HCT116 (cell line): Measurements from ENCODE around the gene PTPRC. TPM values are rescaled to one million over a fixed set of nuclear protein-coding genes. Genes with fewer than 3 reads are reported as not detected.

Source experiments
- ATAC-seq: fragments of 200-7000 bp; cut with Tn5 transposase; 2 replicates; pipeline ENCODE4 v1.9.1; 2020; ENCODE audit warnings: mild to moderate bottlenecking, moderate library complexity
- BruUV-seq: library from RNA; stranded (reverse); fragments of 400-500 nt; replicated peaks from 2 replicates; lab custom pipeline; 2021; lab: Mats Ljungman, UMichigan
- CTCF ChIA-PET: fragments of 300-600 bp; sonication (Branson Sonifier 250); formaldehyde crosslinking; loops from one replicate; lab custom pipeline; 2021; ENCODE audit warnings: antibody characterized with exemption; lab: Charles Lee
- POLR2A ChIA-PET: fragments of 300-600, 350-600 bp; sonication (Branson Sonifier 250); formaldehyde crosslinking; loops from one replicate; lab custom pipeline; 2021; ENCODE audit warnings: antibody characterized with exemption; lab: Charles Lee
- RAD21 ChIA-PET, 2 experiments: fragments of 300-600 bp; sonication (Branson Sonifier 250); formaldehyde crosslinking; loops; one replicate each; lab custom pipeline; 2023; ENCODE audit warnings: low total read pairs in 2 of 2; ENCODE audit not compliant: uncharacterized antibody in 2 of 2, unreplicated experiment in 2 of 2, low non-redundant PET in 1 of 2; lab: Charles Lee
- DNase-seq: peaks from one replicate; pipeline ENCODE4 v3.0.0-alpha.2; 2010; ENCODE audit warnings: low read depth, low spot score
- H2AFZ ChIP-seq: fragments of 200-600 bp; shearing (Covaris generic), sonication (generic); 2 replicates; pipeline ENCODE4 v1.6.1; 2017; ENCODE audit warnings: low read depth, mixed run types, mixed read lengths, antibody characterized with exemption, low read length; ENCODE audit not compliant: poor library complexity, severe bottlenecking
- H3K27ac ChIP-seq: 2 replicates; pipeline ENCODE4 v1.5.1; 2012; ENCODE audit warnings: low read depth, low read length
- H3K27me3 ChIP-seq: fragments of 200-600 bp; sonication (generic); 2 replicates; pipeline ENCODE4 v1.6.1; 2016; ENCODE audit warnings: mixed run types, low read length, mixed read lengths; ENCODE audit not compliant: insufficient read depth
- H3K36me3 ChIP-seq, 2 experiments: fragments of 200-500 bp in 1 of 2; fragments of 200-600 bp in 1 of 2; sonication (Bioruptor generic) in 1 of 2; sonication (generic) in 1 of 2; 2 replicates each; pipeline versions ENCODE4 v1.5.1 to v1.6.1; 2014 to 2016; ENCODE audit warnings: low read length in 2 of 2, inconsistent platforms in 1 of 2, mixed read lengths in 1 of 2, mixed run types in 1 of 2; ENCODE audit not compliant: insufficient read depth in 2 of 2, control insufficient read depth in 1 of 2
- H3K4me1 ChIP-seq, 2 experiments: fragments of 200-600 bp in 1 of 2; sonication (generic) in 1 of 2; 2 replicates each; pipeline versions ENCODE4 v1.5.1 to v1.6.1; 2012 to 2017; ENCODE audit warnings: low read length in 2 of 2, inconsistent platforms in 1 of 2, mild to moderate bottlenecking in 1 of 2, mixed read lengths in 1 of 2, mixed run types in 1 of 2, moderate library complexity in 1 of 2; ENCODE audit not compliant: insufficient read depth in 2 of 2, control insufficient read depth in 1 of 2
- H3K4me2 ChIP-seq: fragments of 200-600 bp; sonication (generic); 2 replicates; pipeline ENCODE4 v1.6.1; 2017; ENCODE audit warnings: mixed run types, low read length, mixed read lengths
- H3K4me3 ChIP-seq, 2 experiments: fragments of 200-600 bp in 1 of 2; sonication (generic) in 1 of 2; replicated peaks in 1 of 2; 2 replicates each; pipeline ENCODE4 v1.5.1; 2011 to 2016; ENCODE audit warnings: low read length in 2 of 2, control low read depth in 1 of 2, low read depth in 1 of 2, mild to moderate bottlenecking in 1 of 2, mixed read lengths in 1 of 2, mixed run types in 1 of 2
- H3K79me2 ChIP-seq: fragments of 200-600 bp; sonication (generic); 2 replicates; pipeline ENCODE4 v1.6.1; 2017; ENCODE audit warnings: mild to moderate bottlenecking, mixed run types, low read length, moderate library complexity, mixed read lengths; ENCODE audit not compliant: insufficient read depth
- H3K9ac ChIP-seq: fragments of 200-600 bp; sonication (generic); 2 replicates; pipeline ENCODE4 v1.6.1; 2016; ENCODE audit warnings: low read length, mixed read lengths
- H3K9me2 ChIP-seq: fragments of 200-600 bp; sonication (generic), shearing (Covaris generic); 2 replicates; pipeline ENCODE4 v1.6.1; 2017; ENCODE audit warnings: mixed run types, mild to moderate bottlenecking, moderate library complexity; ENCODE audit not compliant: insufficient read depth
- H3K9me3 ChIP-seq, 2 experiments: fragments of 200-500 bp in 1 of 2; fragments of 200-600 bp in 1 of 2; sonication (Bioruptor generic) in 1 of 2; sonication (generic) in 1 of 2; 2 replicates each; pipeline ENCODE4 v1.6.1; 2014 to 2017; ENCODE audit warnings: low read length in 2 of 2, mixed read lengths in 2 of 2, inconsistent platforms in 1 of 2, low read depth in 1 of 2, mild to moderate bottlenecking in 1 of 2, mixed run types in 1 of 2, moderate library complexity in 1 of 2; ENCODE audit not compliant: control insufficient read depth in 1 of 2, insufficient read depth in 1 of 2
- H4K20me1 ChIP-seq: fragments of 200-600 bp; sonication (generic), shearing (Covaris generic); 2 replicates; pipeline ENCODE4 v1.6.1; 2017; ENCODE audit warnings: mixed run types, mild to moderate bottlenecking, moderate library complexity; ENCODE audit not compliant: insufficient read depth
- CEBPB ChIP-seq: IDR thresholded peaks from 2 replicates; pipeline ENCODE4 v1.6.1; 2012; ENCODE audit warnings: low read depth
- EGR1 ChIP-seq: IDR thresholded peaks from 2 replicates; pipeline ENCODE4 v1.6.1; 2012; ENCODE audit warnings: low read depth
- EZH2 ChIP-seq: fragments of 200-600 bp; sonication (generic); IDR thresholded peaks from 2 replicates; pipeline ENCODE4 v1.6.1; 2017; ENCODE audit warnings: antibody characterized with exemption, mixed run types
- EZH2phosphoT487 ChIP-seq: fragments of 200-600 bp; IDR thresholded peaks from 2 replicates; pipeline ENCODE4 v1.6.1; 2018; ENCODE audit warnings: antibody characterized with exemption, borderline replicate concordance
- FOSL1 ChIP-seq: IDR thresholded peaks from 2 replicates; pipeline ENCODE4 v1.6.1; 2012; ENCODE audit warnings: low read depth
- SP1 ChIP-seq: IDR thresholded peaks from 2 replicates; pipeline ENCODE4 v1.6.1; 2012; ENCODE audit warnings: low read depth
- TCF7L2 ChIP-seq: IDR thresholded peaks from 2 replicates; pipeline ENCODE4 v1.7.0; 2011; ENCODE audit warnings: borderline replicate concordance, inconsistent platforms; ENCODE audit not compliant: insufficient read depth, insufficient read length; ENCODE audit errors: extremely low read depth
- ZFX ChIP-seq: fragments of 450-650 bp; IDR thresholded peaks from 2 replicates; pipeline ENCODE4 v1.6.1; 2017
- intact Hi-C: fragments of 100-400 bp; cut with micrococcal nuclease; formaldehyde crosslinking; loops from 2 replicates; pipeline ENCODE4 v1.10.0; 2022
- total RNA-seq: library from RNA; stranded (reverse); gene quantifications from one replicate; pipeline ENCODE4 v1.2.1, GENCODE V29; 2021; ENCODE audit not compliant: unreplicated experiment

PTPRC gene
- total RNA-seq, 1 experiment from 2014 or later, result 1.2 TPM

- Histone ChIP-seq H2AFZ (no peak overlapping the region), H3K4me2 (no peak overlapping the region), H3K27me3 (no peaks in the 10 kb centered on the region), H3K4me1 (no peaks in the 10 kb centered on the region), H3K27ac (no peak overlapping the region)
- RAD21 ChIA-PET, result no interaction called here
- TF ChIP-seq SP1, result no peak
- TF ChIP-seq, all 23 proteins: peak for 0
- no peak overlapping the region for H3K9ac ChIP-seq
- no peaks in the 10 kb centered on the region for H3K36me3 ChIP-seq
- H4K20me1 ChIP-seq, result no peaks in the 10 kb centered on the region
- no peak overlapping the region for H3K4me3 ChIP-seq
- POLR2A ChIA-PET, result no interaction called here
- DNase-seq, result no peak
- H3K79me2 ChIP-seq, result no peaks in the 10 kb centered on the region
- CTCF ChIA-PET, result no interaction called here
- no peak for ATAC-seq
- BruUV-seq, result no TSS peak
- intact Hi-C loops, result no loop called here
- no peaks in the 10 kb centered on the region for H3K9me3 ChIP-seq
- no peaks in the 10 kb centered on the region for H3K9me2 ChIP-seq
Observed at GRCh38 chr1:198620218-198620617, 18.6 kb upstream of the PTPRC start.

GRCh38 chr1:198620951-198621824, 17.7 kb upstream of the PTPRC start:
- BruUV-seq, result no TSS peak
- POLR2A ChIA-PET, result no interaction called here
- Histone ChIP-seq H3K4me2 (no peak overlapping the region), H2AFZ (no peak overlapping the region), H3K4me3 (no peak overlapping the region), H3K27me3 (no peaks in the 10 kb centered on the region), H3K9me3 (no peaks in the 10 kb centered on the region), H3K27ac (no peak overlapping the region), H3K9me2 (no peaks in the 10 kb centered on the region), H3K9ac (no peak overlapping the region), H4K20me1 (no peaks in the 10 kb centered on the region), H3K36me3 (no peaks in the 10 kb centered on the region), H3K79me2 (no peaks in the 10 kb centered on the region), H3K4me1 (no peaks in the 10 kb centered on the region)
- RAD21 ChIA-PET, result no interaction called here
- CTCF ChIA-PET, result no interaction called here
- intact Hi-C loops, result no loop called here
- ATAC-seq (no peak), DNase-seq (no peak)
- TF ChIP-seq EZH2, result no peak
- no peak for TF ChIP-seq CEBPB
- no peak for TF ChIP-seq FOSL1
- TF ChIP-seq TCF7L2, result no peak
- TF ChIP-seq ZFX, result no peak
- no peak for TF ChIP-seq EZH2phosphoT487
- no peak for TF ChIP-seq EGR1
